T-helper 22 cell (primary cell): ENCODE measurements around the gene SCAPER.
"Not testable (repeated sequence)": the region's sequence is repeated elsewhere in the genome, so short reads cannot be mapped to it uniquely, and the experiment has no call there.

Source experiments
- DNase-seq: peaks from one replicate; pipeline ENCODE4 v3.0.0-alpha.2; 2020; ENCODE audit warnings: low read depth

Gene SCAPER

DNA sequence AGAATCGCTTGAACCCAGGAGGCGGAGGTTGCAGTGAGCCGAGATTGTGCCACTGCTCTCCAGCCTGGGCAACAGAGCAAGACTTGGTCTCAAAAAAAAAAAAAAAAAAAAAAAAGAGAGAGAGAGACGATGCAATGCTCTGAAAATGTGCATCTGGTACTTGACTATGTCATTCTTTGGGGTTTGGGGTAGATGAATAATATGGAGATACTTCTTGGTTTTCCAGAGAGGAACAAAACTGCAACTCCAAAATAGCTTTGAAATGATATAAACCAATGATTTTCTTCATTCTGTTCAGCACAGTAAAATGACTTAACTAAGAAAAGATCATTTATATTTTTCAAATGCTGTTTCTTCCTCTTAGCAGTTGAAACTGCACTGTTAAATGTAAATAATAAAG is 409.7 kb downstream of the SCAPER start:
- no peak for DNase-seq

DNA sequence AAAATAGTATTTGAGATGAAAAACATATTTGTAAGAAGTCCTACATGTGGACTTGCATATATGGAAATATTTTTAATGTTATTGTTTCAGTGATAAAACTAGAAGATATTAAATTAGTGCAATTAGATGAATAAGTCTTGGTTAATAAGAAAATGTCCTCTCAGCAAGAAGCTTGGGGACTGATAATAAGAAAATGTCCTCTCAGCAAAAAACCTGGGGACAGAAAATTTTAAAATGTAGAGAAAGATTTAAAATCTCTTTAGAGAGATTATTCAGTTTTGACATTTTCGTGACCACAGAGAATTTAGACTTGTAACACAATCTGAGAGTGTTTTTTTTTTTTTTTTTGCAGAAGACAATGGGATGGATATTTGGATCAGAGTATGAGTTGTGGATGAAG is 412.6 kb downstream of the SCAPER start:
- DNase-seq: no peak

DNA sequence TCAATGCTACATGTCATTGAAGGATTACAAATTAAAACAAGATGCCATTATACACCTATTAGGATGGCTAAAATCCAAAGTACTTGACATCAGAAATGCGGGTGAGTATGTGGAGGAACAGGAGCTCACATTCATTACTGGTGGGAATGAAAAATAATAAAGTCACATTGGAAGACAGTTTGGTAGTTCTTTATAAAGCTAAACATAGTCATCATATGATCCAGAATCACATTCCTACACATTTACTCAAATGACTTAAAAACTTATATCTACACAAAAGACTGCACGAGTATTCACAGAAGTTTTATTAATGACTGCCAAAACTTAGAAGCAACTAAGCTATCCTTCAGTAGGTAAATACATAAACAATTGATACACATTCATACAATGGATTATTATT is 421.4 kb downstream of the SCAPER start:
- DNase-seq: no peak

DNA sequence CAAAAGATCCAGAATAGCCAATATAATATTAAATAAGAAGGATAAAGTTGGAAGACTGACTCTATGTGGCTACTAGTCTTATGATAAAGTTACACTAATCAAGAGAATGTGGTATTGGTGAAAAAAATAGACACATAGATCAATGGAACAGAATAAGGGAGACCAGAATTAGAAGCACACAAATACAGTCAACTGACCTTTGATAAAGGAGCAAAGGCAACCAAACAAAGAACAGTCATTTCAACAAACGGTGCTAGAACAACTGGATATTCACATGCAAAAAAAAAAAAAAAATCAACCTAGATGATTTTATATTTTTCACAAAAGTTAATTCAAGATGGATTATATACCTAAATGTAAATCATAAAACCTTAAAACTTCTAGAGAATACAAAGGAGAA is 422.1 kb downstream of the SCAPER start:
- DNase-seq: no peak

DNA sequence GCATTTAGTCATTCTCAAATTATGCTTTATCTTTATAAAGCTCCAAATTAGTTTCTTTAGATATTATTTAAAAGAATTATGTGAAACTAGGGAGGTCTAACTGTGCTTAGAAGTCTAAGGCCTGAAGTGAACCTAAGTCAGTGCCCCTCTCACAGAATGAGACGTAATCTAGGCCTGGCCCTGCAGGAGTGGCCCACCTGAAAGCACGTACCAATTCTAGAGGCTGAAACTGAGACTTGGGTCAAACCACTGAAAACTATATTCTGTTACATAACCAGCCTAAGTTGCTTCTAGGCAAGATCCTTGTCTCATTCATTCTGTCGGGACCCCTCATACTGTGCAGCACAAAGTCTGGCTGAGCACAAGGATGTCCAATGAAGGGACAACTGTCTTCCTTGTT is 424.9 kb downstream of the SCAPER start:
- DNase-seq: no peak

DNA sequence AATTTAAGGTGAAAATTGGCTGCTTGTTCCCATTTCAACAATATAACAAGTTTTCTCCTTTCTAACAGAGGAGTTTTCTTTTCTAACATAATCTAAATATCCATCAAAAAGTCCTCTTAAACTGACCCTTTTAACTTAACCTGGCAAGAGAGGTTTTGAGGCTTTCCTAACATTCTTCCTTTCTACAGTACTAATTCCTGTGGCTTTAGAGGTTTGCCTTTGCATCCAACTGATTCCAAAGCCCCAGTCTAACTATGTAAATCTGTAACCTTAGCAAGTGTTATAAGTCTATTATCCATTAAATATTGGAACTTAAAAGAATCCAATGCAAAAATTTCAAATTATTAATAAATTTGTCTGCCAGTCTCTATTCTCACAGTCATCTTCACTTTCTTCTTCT is 434.4 kb downstream of the SCAPER start:
- DNase-seq: no peak

DNA sequence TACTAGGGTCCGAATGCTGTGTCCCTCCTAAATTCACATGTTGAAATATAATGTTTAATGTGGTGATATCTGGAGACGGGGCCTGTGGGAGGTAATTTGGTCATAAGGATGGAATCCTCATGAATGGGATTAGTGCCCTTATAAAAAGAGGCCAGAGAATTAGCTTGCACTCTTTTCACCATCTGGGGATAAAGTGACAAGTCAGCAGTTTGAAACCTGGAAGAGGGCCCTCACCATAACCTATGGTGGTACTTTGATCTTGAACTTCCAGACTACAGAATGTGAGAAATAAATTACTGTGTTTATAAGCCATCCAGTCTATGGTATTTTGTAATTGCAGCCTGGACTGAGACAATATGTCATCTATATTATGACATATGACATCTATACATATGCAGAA is 436.4 kb downstream of the SCAPER start:
- DNase-seq: no peak

DNA sequence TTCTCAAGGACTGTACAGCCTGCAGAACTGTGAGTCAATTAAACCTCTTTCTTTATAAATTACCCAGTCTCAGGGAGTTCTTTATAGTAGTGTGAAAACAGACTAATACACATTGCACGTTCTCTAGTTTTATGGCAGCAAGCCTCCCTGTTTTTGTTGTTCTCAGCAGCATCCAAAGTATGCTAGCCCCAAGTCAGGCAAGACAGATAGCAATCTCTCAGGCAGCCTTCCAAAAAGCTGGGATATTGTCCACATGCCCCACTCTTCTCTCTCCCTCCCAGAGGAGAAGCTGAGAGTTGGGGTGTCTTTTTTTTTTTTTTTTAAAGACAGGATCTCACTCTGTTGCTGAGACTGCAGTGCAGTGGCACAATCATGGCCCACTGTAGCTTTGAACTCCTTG is 438.0 kb downstream of the SCAPER start:
- no peak for DNase-seq

DNA sequence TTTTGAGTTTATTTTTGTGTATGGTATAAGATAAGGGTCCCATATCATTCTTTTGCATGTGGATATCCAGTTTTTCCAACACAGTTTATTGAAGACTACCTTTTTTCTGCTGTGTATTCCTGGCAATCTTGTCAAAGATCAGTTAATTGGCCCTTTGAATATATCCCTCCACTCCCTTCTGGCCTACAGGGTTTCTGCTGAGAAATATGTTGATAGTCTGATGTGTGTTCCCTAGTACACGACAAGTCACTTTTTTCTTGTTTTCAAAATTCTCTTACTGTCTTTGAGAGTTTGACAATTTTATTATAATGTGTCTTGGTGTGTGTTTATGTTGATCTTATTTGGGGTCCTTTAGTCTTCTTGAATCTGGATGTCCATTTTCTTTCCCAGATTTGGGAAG is 439.4 kb downstream of the SCAPER start:
- no peak for DNase-seq

DNA sequence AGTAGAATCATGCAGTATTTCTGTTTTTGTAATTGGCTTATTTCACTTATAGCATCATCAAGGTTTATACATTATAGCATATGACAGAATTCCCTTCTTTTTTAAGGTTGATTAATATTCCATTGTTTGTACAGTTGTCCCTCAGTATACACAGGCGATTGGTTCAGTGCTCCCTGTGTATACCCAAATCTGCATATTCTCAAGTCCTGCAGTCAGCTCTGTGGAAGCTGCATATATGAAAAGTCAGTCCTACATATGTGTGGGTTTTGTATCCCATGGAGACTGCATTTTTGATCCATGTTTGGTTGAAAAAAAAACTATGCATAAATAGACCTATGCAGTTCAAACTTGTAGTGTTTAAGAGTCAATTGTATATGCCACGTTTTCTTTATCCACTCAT is 440.9 kb downstream of the SCAPER start:
- DNase-seq: no peak

DNA sequence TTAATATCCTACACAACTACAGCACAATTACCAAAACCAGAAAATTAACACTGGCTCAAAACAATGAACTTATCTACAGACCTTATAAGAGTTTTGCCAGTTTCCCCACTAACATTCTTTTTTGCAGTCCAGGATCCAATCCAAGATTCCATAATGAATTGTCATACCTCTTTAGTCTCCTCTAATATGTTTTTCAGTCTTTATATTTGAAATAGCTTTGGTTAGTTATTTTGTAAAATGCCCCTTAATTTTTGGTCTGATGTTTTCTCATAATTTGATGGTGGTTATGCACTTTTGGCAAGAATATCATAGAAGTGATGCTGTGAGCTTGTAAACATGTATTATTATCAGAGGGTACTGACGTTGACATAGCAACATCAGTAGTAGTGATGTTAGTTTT is 444.3 kb downstream of the SCAPER start:
- no peak for DNase-seq

DNA sequence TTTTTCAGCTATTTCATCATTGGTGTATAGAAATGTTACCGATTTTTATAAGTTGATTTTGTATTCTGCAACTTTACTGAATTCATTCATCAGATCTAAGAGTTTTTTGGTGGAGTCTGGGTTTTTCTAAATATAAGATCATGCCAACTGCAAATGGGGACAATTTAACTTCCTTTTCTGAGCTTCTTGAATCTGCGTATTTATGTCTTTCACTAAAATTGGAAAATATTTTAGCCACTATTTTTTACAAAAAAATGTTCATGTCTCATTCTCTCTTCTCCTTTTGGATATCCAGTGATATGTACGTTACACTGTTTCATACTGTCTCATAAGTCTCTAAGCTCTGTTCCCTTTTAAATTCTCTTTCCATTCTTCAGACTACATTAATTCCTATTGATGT is 444.8 kb downstream of the SCAPER start:
- DNase-seq: no peak

DNA sequence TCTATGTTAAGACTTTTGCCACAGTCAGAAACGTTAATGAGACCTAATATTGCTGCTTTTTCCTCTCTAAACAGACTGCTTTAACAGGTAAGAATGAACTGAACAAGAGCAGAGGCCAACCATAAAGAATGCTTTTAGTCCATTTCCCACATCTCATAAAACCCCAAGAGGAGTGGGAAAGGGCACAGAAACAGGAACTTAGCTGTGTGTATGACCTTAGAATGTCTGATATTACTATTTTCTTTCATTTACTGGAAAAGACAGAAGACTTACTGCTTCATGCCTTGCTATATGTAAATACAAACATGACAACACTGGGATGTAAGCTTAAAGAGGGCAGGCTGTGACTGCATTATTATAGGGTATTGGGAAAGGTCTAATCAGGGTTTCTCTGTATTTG is 453.6 kb downstream of the SCAPER start:
- DNase-seq: no peak

DNA sequence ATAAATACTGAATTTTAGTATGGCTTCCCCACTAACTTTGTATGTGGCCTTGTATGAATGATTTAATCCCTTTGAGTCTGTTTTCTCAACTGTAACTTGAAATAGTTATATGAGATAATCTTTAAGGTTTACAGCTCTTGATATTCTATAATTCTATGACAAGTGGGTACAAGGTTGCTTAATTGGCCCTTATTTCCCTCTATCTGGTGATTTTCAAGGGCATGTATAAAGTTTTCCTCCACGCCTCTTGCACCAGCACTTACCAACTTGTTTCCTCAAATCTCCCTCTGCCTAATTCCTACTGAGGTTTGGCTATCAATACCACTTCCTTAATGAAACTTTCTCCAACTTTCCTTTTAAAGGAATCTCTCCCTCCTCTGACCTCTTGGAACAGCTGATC is 455.7 kb downstream of the SCAPER start:
- DNase-seq: no peak

DNA sequence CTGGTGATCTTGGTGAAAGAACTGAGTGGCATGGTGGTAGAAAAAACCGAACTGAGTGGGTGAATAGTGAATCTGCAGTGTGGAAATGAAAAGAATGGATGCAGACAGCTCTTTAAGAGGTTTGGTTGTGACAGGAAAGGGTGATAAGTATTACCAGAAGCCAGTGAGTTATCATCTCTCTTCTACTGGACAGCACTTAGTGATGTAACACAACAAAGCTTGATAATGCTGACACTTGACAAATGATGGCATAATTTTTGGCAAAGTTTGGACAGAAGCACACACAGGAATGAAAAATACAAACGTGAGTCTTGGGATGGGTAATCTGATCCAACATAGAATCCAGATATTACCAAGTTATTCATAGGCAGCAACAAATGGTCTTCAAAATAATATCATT is 456.4 kb downstream of the SCAPER start:
- DNase-seq: no peak

DNA sequence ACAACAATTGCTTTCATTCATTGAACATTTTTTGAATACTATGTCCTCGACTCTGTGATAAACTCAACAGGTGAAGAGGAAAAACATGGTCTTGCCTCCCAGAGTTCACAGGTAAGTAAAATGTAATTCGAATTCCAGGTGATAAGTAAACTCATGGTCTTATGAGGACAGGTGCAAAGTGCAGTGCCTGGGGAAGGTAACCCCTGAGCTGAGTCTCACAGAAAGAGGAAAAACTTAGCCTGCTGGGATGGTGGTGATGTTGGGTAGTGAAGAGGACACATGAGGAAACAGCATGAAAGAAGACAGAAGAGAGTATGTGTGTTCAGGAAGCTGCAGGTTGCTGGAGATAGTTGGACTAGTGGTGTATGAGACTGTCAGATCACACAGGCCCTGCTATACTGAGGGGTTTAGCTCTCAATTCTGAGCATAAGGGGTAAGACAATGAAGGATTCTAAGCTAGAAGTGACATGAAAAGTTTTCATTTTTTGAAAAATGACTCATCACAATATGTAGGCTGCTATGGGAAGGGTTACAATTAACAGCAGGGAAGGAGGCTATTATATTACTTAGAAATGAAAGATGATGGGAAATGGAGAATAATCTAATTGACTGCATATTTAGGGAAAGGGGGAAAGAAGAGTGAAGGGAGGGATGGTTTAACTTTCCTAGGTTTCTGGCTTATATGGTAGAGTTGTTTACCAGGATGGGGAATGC is 457.3 kb downstream of the SCAPER start:
- DNase-seq: no peak

DNA sequence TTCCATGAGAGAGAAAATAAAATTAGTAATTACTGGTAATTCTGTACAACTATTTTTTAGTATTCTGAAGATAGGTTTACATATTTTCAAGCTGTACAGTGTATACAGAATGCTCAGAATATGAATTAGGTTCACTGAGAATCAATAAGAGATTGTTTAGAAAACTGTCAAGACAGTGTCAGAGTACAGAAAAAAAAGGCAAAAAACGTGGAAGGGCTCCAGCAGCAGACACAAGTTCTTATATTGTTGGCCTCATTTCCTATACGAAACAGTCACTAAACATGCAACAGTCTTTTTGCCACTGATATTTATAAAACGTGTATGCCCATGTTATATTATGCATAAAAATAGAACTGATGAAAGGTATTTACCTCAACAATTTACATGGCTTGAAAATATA is 464.7 kb downstream of the SCAPER start:
- no peak for DNase-seq

DNA sequence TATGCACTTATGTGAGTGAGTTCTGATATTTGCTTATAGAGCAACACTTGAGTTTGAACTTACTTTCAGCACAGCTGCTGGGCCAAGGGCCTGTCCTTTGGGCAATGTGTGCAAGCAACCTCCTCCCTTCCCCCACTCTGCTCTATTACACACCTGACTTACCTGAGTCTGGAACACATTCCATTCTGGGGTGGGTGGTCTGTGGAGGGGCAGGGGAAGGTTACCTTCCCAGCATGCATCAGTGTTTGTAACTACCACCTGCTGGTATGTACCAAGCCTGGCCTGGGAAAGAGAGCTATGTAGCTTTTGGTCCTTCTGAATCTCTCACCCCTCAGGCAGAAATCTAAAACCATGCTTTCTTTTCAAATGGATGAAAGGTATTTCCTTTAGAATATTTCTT is 465.6 kb downstream of the SCAPER start:
- no peak for DNase-seq

DNA sequence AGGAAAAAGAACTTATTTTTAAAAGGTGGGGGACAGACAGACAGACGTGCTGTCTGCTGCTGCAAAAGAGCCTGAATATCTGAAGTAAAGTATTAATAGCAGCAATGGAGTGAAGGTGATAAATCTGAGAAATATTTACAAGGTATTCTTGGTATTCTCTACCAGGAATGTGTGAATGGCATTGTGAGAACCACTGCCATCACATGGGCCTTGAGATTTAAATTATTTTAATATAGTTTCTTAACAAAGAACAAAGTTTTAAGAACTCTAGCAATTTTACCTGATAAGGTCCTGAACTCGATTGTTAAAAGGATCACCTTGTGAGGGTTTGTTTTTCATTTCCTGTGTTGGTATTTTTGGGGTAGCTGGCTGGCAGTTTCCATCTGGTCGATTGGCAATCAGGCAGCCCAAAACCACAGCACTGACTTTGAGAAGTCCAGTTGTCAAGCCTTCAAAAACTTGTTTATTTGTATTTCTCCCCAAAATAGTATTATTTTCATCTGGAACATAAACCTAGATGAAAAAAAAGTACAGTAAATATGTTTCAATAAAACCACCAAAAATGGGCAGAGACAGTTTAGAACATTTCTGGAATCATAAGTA is 471.2 kb downstream of the SCAPER start:
- DNase-seq: no peak

DNA sequence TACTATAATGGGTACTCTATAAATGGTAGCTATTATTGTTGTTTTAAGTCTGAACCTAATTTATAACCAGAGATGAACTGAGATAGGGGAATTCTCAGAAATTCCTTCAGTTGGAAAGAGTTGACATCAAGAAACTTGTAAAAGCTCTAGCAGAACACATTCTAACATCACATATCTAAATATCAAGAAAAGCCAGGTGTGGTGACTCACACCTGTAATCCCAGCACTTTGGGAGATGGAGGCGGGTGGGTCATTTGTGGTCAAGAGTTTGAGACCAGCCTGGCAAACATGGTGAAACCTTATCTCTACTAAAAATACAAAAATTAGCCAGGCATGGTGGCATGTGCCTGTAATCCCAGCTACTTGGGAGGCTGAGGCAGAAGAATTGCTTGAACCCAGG is 472.1 kb downstream of the SCAPER start:
- DNase-seq: not testable (repeated sequence)

DNA sequence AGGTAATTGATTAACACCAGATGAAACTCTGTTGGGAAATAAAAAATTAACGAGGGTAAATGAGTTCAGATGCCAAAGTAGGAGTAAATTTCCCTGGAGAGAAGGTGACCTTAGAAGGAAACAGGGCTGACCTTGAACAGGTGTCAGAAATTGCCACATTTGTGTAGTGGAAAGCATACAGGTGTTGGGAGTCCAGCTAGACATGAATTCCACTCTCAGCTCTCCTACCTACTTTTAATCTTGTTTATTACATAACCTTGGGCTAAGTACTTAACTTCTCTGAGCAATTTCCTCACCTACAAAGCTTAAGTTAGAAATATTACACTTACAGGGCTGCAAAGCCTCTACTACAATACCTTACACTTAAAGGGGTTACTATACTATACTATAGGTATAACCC is 472.5 kb downstream of the SCAPER start:
- no peak for DNase-seq

DNA sequence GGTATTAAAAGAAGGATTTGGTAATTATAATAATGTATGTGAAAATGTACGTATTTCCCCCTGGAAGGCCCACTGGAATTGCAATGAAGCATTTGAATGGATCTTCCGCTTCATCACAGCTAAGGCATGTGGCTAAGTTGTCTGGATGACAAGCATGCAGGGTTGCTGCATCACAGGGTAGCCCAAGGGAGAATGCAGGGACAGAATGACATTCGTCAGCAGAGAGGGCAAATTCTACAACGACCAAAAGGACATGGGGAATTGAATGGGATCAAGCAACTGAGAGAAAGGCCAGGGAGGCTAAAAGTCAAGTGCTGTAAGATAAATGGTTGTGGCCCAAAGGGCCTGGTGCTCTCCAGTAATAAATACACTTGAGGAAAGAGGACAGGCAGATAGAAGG is 473.2 kb downstream of the SCAPER start:
- DNase-seq: no peak

DNA sequence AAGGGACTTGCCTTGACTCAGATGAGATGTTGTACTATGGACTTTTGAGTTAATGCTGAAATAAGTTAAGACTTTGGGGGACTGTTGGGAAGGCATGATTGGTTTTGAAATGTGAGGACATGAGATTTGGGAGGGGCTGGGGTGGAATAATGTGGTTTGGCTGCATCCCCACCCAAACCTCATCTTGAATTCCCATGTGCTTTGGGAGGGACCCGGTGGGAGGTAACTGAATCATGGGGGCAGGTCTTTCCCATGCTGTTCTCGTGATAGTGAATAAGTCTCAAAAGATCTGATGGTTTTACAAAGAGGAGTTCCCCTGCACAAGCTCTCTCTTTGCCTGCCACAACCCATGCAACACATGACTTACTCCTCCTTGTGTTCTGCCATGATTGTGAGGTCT is 474.4 kb downstream of the SCAPER start:
- not testable (repeated sequence) for DNase-seq

DNA sequence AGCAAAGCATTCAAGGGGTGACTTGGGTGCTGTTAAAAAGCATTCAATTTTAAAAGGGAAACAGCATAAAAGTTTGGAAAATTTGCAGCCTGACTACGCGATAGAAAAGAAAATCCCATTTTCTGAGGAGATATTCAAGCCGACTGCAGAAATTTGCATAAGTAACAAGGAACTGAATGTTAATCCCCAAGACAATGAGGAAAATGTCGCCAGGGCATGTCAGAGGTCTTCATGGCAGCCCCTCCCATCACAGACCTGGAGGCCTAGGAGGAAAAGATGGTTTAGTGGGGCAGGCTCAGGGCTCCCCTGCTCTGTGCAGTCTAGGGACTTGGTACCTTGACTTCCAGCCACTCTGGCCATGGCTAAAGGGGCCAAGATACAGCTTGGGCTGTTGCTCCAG is 475.5 kb downstream of the SCAPER start:
- DNase-seq: no peak
